Esophagus muscularis mucosa (tissue), 4 donors: ENCODE data around the gene NUP205.

Experiments
- EP300 ChIP-seq: sonication (generic); formaldehyde crosslinking; IDR thresholded peaks from one replicate; pipeline ENCODE4 v1.6.1; 2017; ENCODE audit warnings: antibody characterized with exemption
- POLR2A ChIP-seq: fragments of 450-650 bp; IDR thresholded peaks from one replicate; pipeline ENCODE4 v1.6.1; 2017; ENCODE audit warnings: antibody characterized with exemption, moderate library complexity, mild to moderate bottlenecking, low read depth
- POLR2AphosphoS5 ChIP-seq, 2 donors: sonication (generic); formaldehyde crosslinking; IDR thresholded peaks; one replicate each; pipeline ENCODE4 v1.6.1; 2017; ENCODE audit warnings: antibody characterized with exemption in 2 of 2
- TF ChIP-seq, protein P1 (sequence below), 3 experiments: fragments of 200-600 bp in 2 of 3; fragments of 450-650 bp in 1 of 3; sonication (generic) in 2 of 3; IDR thresholded peaks; one replicate each; pipeline ENCODE4 v1.5.1; 2017 to 2019; ENCODE audit warnings: antibody characterized with exemption in 3 of 3, mild to moderate bottlenecking in 2 of 3, moderate library complexity in 1 of 3

DNA sequence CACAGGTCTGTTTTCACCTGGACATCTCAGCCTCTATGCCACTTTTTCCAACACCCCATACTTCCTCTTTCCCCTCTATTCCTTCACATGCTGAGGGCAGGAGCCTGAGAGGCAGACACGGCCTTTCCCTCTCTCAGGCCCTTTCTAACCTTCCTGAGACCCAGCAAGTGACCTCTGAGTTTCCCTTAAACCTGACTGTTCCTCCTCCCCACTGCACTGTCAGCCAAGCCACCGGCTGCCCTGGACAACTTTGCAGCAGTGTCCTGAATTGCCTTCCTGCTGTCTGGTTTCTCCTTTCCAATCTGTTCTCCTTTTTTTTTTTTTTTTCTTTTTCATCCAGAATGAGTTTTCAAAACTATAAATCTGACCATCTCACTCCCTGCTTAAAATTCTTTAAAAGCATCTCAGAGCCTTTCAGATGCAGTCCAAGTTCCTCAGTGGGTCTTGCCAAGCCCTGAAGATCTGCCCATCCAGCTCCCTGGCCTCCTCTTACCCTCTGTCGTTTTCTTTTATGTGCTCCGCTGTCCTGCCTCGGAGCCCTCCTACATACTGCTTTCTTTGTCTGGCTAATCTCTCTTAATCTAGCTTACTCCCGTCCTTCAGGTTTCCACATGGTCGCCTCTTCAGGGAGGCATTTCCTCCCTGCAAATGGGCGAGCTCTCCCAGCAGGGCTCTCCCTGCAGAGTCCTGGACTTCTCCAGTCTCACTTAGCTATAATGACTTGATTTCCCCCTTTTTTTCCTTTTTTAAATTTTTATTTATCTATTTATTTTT is 139.7 kb downstream of the NUP205 start:
- TF ChIP-seq, protein P1, sequence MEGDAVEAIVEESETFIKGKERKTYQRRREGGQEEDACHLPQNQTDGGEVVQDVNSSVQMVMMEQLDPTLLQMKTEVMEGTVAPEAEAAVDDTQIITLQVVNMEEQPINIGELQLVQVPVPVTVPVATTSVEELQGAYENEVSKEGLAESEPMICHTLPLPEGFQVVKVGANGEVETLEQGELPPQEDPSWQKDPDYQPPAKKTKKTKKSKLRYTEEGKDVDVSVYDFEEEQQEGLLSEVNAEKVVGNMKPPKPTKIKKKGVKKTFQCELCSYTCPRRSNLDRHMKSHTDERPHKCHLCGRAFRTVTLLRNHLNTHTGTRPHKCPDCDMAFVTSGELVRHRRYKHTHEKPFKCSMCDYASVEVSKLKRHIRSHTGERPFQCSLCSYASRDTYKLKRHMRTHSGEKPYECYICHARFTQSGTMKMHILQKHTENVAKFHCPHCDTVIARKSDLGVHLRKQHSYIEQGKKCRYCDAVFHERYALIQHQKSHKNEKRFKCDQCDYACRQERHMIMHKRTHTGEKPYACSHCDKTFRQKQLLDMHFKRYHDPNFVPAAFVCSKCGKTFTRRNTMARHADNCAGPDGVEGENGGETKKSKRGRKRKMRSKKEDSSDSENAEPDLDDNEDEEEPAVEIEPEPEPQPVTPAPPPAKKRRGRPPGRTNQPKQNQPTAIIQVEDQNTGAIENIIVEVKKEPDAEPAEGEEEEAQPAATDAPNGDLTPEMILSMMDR (IDR thresholded peaks at IDR 0.05), result no peak
- no peak for TF ChIP-seq POLR2AphosphoS5 (IDR thresholded peaks at IDR 0.05)
- TF ChIP-seq EP300, result no peak
- TF ChIP-seq POLR2A, result no peak
